DOHH2 (cell line): ENCODE data around the gene ACAD11.

Experiments
- H3F3A ChIP-seq: fragments of 200-600 bp; sonication (generic), shearing (Covaris generic); 2 replicates; pipeline ENCODE4 v1.6.0; 2016; ENCODE audit warnings: antibody characterized with exemption, mild to moderate bottlenecking; ENCODE audit not compliant: control insufficient read depth, insufficient read depth
- H3K27ac ChIP-seq: fragments of 200-600 bp; sonication (generic); 2 replicates; pipeline ENCODE4 v1.5.1; 2014; ENCODE audit warnings: low read depth, mild to moderate bottlenecking, low read length, moderate library complexity
- H3K27me3 ChIP-seq: fragments of 200-600 bp; sonication (generic); 2 replicates; pipeline ENCODE4 v1.6.1; 2014; ENCODE audit warnings: mild to moderate bottlenecking, low read length, mixed read lengths; ENCODE audit not compliant: control insufficient read depth
- H3K36me3 ChIP-seq: fragments of 200-600 bp; sonication (generic); 2 replicates; pipeline ENCODE4 v1.6.1; 2014; ENCODE audit warnings: mild to moderate bottlenecking, low read length, moderate library complexity, mixed read lengths; ENCODE audit not compliant: control insufficient read depth
- H3K4me1 ChIP-seq: fragments of 200-600 bp; sonication (generic); 2 replicates; pipeline ENCODE4 v1.6.1; 2014; ENCODE audit warnings: mild to moderate bottlenecking, low read length, mixed read lengths; ENCODE audit not compliant: control insufficient read depth
- H3K4me2 ChIP-seq: fragments of 200-600 bp; sonication (generic); 2 replicates; pipeline ENCODE4 v1.6.0; 2014; ENCODE audit warnings: mild to moderate bottlenecking, low read length, moderate library complexity
- H3K4me3 ChIP-seq: fragments of 200-600 bp; sonication (generic); 2 replicates; pipeline ENCODE4 v1.5.1; 2014; ENCODE audit warnings: mild to moderate bottlenecking, low read length, mixed read lengths
- H3K79me2 ChIP-seq: fragments of 200-600 bp; sonication (generic); 2 replicates; pipeline ENCODE4 v1.6.1; 2014; ENCODE audit warnings: mild to moderate bottlenecking, low read length, mixed read lengths; ENCODE audit not compliant: control insufficient read depth
- H3K9me2 ChIP-seq: fragments of 200-600 bp; sonication (generic); replicated peaks from 2 replicates; pipeline ENCODE4 v1.6.1; 2014; ENCODE audit warnings: mild to moderate bottlenecking, low read length, mixed read lengths; ENCODE audit not compliant: control insufficient read depth
- H3K9me3 ChIP-seq: fragments of 200-600 bp; sonication (generic); 2 replicates; pipeline ENCODE4 v1.6.1; 2014; ENCODE audit warnings: antibody characterized with exemption, low read length, mixed read lengths; ENCODE audit not compliant: control insufficient read depth, insufficient read depth
- H4K20me1 ChIP-seq: fragments of 200-600 bp; sonication (generic); 2 replicates; pipeline ENCODE4 v1.6.0; 2014; ENCODE audit warnings: low read depth, mild to moderate bottlenecking, antibody characterized with exemption, low read length, moderate library complexity; ENCODE audit not compliant: control insufficient read depth, insufficient read depth
- CTCF ChIP-seq: fragments of 200-600 bp; sonication (generic); IDR thresholded peaks from one replicate; pipeline ENCODE4 v1.5.1; 2014; ENCODE audit warnings: antibody characterized with exemption, mild to moderate bottlenecking, low read depth, low read length; ENCODE audit not compliant: poor library complexity, severe bottlenecking
- EZH2phosphoT487 ChIP-seq: fragments of 200-600 bp; sonication (generic); IDR thresholded peaks from 2 replicates; pipeline ENCODE4 v1.6.1; 2017; ENCODE audit warnings: borderline replicate concordance, mild to moderate bottlenecking, antibody characterized with exemption, low read length, moderate library complexity, mixed read lengths

ACAD11 gene

GRCh38 chr3:132679911-132680310 is 20.3 kb upstream of the ACAD11 start:
- H4K20me1 ChIP-seq = no peaks in the 10 kb centered on the region
- H3K79me2 ChIP-seq = no peaks in the 10 kb centered on the region
- H3K27me3 ChIP-seq = no peaks in the 10 kb centered on the region
- H3K27ac ChIP-seq = no peak overlapping the region
- no peaks in the 10 kb centered on the region for H3K9me3 ChIP-seq
- peaks cover 25% of the 10 kb centered on the region for H3K36me3 ChIP-seq
- no peaks in the 10 kb centered on the region for H3K9me2 ChIP-seq
- no peaks in the 10 kb centered on the region for H3F3A ChIP-seq
- H3K4me2 ChIP-seq = no peak overlapping the region
- H3K4me3 ChIP-seq = no peak overlapping the region
- TF ChIP-seq EZH2phosphoT487 (no peak), CTCF (no peak)
- H3K4me1 ChIP-seq = no peaks in the 10 kb centered on the region

GRCh38 chr3:132675408-132675807 is 15.8 kb upstream of the ACAD11 start:
- H3K79me2 ChIP-seq = no peaks in the 10 kb centered on the region
- no peaks in the 10 kb centered on the region for H3K27me3 ChIP-seq
- TF ChIP-seq CTCF = no peak
- TF ChIP-seq EZH2phosphoT487 = no peak
- no peak overlapping the region for H3K4me3 ChIP-seq
- no peaks in the 10 kb centered on the region for H3K4me1 ChIP-seq
- no peaks in the 10 kb centered on the region for H4K20me1 ChIP-seq
- peaks cover 59% of the 10 kb centered on the region for H3K36me3 ChIP-seq
- no peak overlapping the region for H3K4me2 ChIP-seq
- H3F3A ChIP-seq = 0 out of 2 replicates have a peak, but pooled peaks cover 3% of the 10 kb centered on the region
- no peaks in the 10 kb centered on the region for H3K9me2 ChIP-seq
- H3K9me3 ChIP-seq = no peaks in the 10 kb centered on the region
- H3K27ac ChIP-seq = no peak overlapping the region

- Histone ChIP-seq H3K9me2 (no peaks in the 10 kb centered on the region), H3K4me2 (no peak overlapping the region), H3K79me2 (peaks cover 15% of the 10 kb centered on the region), H3F3A (peaks cover 5% of the 10 kb centered on the region; the same call in 1 of the 2 replicates), H3K9me3 (no peaks in the 10 kb centered on the region), H3K4me3 (no peak overlapping the region), H3K27ac (no peak overlapping the region), H4K20me1 (no peaks in the 10 kb centered on the region), H3K27me3 (no peaks in the 10 kb centered on the region), H3K36me3 (peaks cover 76% of the 10 kb centered on the region), H3K4me1 (no peaks in the 10 kb centered on the region)
- TF ChIP-seq CTCF = no peak
- no peak for TF ChIP-seq EZH2phosphoT487
Observed at GRCh38 chr3:132669256-132669777, 9.7 kb upstream of the ACAD11 start.
